Gastroesophageal sphincter (tissue), 4 donors: ENCODE measurements around the gene SNX6. TPM values are rescaled to one million over a fixed set of nuclear protein-coding genes. Genes with fewer than 3 reads are reported as not detected.
"Not testable (repeated sequence)": the region's sequence is repeated elsewhere in the genome, so short reads cannot be mapped to it uniquely, and the experiment has no call there.

ENCODE experiments used
- ATAC-seq: fragments of 150-250 bp; one replicate; pipeline ENCODE4 v1.9.1; 2016; ENCODE audit warnings: mild to moderate bottlenecking, moderate library complexity
- H3K27ac ChIP-seq, 4 donors: fragments of 200-600 bp; sonication (generic) in 3 of 4; 1 replicate in 3 of 4; 2 replicates in 1 of 4; pipeline ENCODE4 v1.5.1; 2016 to 2019
- H3K27me3 ChIP-seq: fragments of 200-600 bp; sonication (generic); one replicate; pipeline ENCODE4 v1.5.1; 2019
- H3K36me3 ChIP-seq, 2 donors: fragments of 200-600 bp; sonication (generic); one replicate each; pipeline ENCODE4 v1.5.1; 2019; ENCODE audit warnings: control low read depth in 1 of 2
- H3K4me1 ChIP-seq, 3 donors: fragments of 200-600 bp; sonication (generic); 1 replicate in 2 of 3; 2 replicates in 1 of 3; pipeline ENCODE4 v1.5.1; 2016 to 2019; ENCODE audit warnings: control low read depth in 2 of 3
- H3K4me3 ChIP-seq, 2 donors: fragments of 200-600 bp; sonication (generic); one replicate each; pipeline ENCODE4 v1.5.1; 2019; ENCODE audit warnings: mild to moderate bottlenecking in 1 of 2, moderate library complexity in 1 of 2
- H3K9me3 ChIP-seq, 3 donors: fragments of 200-600 bp; sonication (generic); one replicate each; pipeline ENCODE4 v1.5.1; 2017 to 2019; ENCODE audit warnings: control low read depth in 2 of 3
- EP300 ChIP-seq: sonication (generic); formaldehyde crosslinking; IDR thresholded peaks from one replicate; pipeline ENCODE4 v1.6.1; 2017; ENCODE audit warnings: antibody characterized with exemption, mild to moderate bottlenecking
- POLR2A ChIP-seq, 2 donors: fragments of 450-650 bp; IDR thresholded peaks; one replicate each; pipeline ENCODE4 v1.6.1; 2017; ENCODE audit warnings: antibody characterized with exemption in 2 of 2, mild to moderate bottlenecking in 2 of 2, moderate library complexity in 1 of 2
- POLR2AphosphoS5 ChIP-seq: sonication (generic); formaldehyde crosslinking; IDR thresholded peaks from one replicate; pipeline ENCODE4 v1.6.1; 2017; ENCODE audit warnings: antibody characterized with exemption
- WGBS, 2 donors: methylation state at CpG; one replicate each; pipeline ENCODE4 v1.1.5; 2018; ENCODE audit warnings: low coverage in 1 of 2; 5-methylcytosine and 5-hydroxymethylcytosine counted together
- total RNA-seq, 4 donors: library from RNA; depleted of rRNA; stranded (reverse); fragments of >200 nt; gene quantifications; one replicate each; pipeline ENCODE4 v1.1.0, GENCODE V29; 2016
- TF ChIP-seq, protein P1 (sequence below), 4 experiments: fragments of 200-600 bp in 2 of 4; fragments of 450-650 bp in 2 of 4; sonication (generic) in 1 of 4; IDR thresholded peaks; one replicate each; pipeline ENCODE4 v1.5.1; 2017 to 2019; ENCODE audit warnings: antibody characterized with exemption in 4 of 4, mild to moderate bottlenecking in 2 of 4, moderate library complexity in 2 of 4

Gene SNX6
- total RNA-seq, 4 donors from 2014 or later = 68.6 to 199 (median 113) TPM

GRCh38 chr14:34539407-34540180, 90.4 kb downstream of the SNX6 start, which contains the start of gene EAPP:
EAPP (minus strand) TSS chr14:34539701; CDS start chr14:34539628, 73 bp downstream.
- H3K27ac ChIP-seq = peak within 1 kb of the TSS; percentile 90 to 93 (median 92)
- no peaks in the 10 kb centered on the region for H3K27me3 ChIP-seq
- peaks cover 0 to 30% of the 10 kb centered on the region in 2 donors for H3K36me3 ChIP-seq
- 11 to 14% methylated on average over 7 to 10 of the region's 59 CpGs for WGBS, 2 donors
- peak; percentile 90 for TF ChIP-seq POLR2A (IDR thresholded peaks at IDR 0.05)
- no peak for TF ChIP-seq EP300
- peak; percentile 97 for TF ChIP-seq POLR2AphosphoS5
- TF ChIP-seq, protein P1, sequence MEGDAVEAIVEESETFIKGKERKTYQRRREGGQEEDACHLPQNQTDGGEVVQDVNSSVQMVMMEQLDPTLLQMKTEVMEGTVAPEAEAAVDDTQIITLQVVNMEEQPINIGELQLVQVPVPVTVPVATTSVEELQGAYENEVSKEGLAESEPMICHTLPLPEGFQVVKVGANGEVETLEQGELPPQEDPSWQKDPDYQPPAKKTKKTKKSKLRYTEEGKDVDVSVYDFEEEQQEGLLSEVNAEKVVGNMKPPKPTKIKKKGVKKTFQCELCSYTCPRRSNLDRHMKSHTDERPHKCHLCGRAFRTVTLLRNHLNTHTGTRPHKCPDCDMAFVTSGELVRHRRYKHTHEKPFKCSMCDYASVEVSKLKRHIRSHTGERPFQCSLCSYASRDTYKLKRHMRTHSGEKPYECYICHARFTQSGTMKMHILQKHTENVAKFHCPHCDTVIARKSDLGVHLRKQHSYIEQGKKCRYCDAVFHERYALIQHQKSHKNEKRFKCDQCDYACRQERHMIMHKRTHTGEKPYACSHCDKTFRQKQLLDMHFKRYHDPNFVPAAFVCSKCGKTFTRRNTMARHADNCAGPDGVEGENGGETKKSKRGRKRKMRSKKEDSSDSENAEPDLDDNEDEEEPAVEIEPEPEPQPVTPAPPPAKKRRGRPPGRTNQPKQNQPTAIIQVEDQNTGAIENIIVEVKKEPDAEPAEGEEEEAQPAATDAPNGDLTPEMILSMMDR (IDR thresholded peaks at IDR 0.05) = peak in 2 of 4 experiments; percentile 20 to 21
- peak; percentile 100 for ATAC-seq
- peaks cover 0 to 36% (median 17%) of the 10 kb centered on the region in 3 donors for H3K4me1 ChIP-seq
- no peaks in the 10 kb centered on the region for H3K9me3 ChIP-seq
- peak within 1 kb of the TSS; percentile 69 to 81 for H3K4me3 ChIP-seq

GRCh38 chr14:34538871-34539406, 91.0 kb downstream of the SNX6 start:
- no peak for TF ChIP-seq POLR2A (IDR thresholded peaks at IDR 0.05)
- no peak for TF ChIP-seq POLR2AphosphoS5
- no peak for TF ChIP-seq EP300
- TF ChIP-seq, protein P1 (IDR thresholded peaks at IDR 0.05) = no peak
- ATAC-seq = no peak
- no peaks in the 10 kb centered on the region for H3K9me3 ChIP-seq
- peak overlapping the region; percentile 69 to 81 for H3K4me3 ChIP-seq
- peaks cover 0 to 36% of the 10 kb centered on the region in 2 donors for H3K36me3 ChIP-seq
- H3K27me3 ChIP-seq = no peaks in the 10 kb centered on the region
- H3K27ac ChIP-seq = peak overlapping the region; percentile 90 to 93 (median 92)
- H3K4me1 ChIP-seq = peaks cover 0 to 36% (median 17%) of the 10 kb centered on the region in 3 donors
- 0 to 1% methylated on average over 6 to 8 of the region's 15 CpGs for WGBS, 2 donors

- Histone ChIP-seq H3K4me1 (peaks cover 0 to 36% (median 17%) of the 10 kb centered on the region in 3 donors), H3K36me3 (peaks cover 0 to 45% of the 10 kb centered on the region in 2 donors), H3K4me3 (peak overlapping the region; percentile 69 to 81), H3K27ac (peak overlapping the region in 3 of 4 donors; percentile 90 to 93 (median 92))
- ATAC-seq, H3K27me3 ChIP-seq, H3K9me3 ChIP-seq: not testable (repeated sequence)
- 38 to 45% methylated on average over 6 of the region's 6 CpGs for WGBS, 2 donors
Observed at GRCh38 chr14:34538096-34538495, 91.9 kb downstream of the SNX6 start.

DNA sequence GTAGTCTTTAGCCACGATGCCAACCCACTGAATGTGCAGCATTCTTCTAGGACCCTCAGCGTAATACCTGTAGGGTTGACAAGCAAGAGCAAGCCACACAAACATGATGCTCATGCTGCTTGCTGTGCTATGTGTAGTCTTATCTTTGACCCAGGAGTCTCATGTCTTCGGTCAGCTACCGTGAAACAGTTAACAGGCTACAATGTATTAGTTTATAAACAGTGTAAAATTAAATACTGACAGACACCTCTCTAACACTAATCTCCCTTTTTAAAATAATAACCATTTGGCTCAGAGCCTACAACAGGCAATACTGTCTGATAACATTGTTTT, 92.3 kb downstream of the SNX6 start:
- Histone ChIP-seq H3K9me3 (no peaks in the 10 kb centered on the region), H3K27me3 (no peaks in the 10 kb centered on the region), H3K36me3 (peaks cover 0 to 49% of the 10 kb centered on the region in 2 donors), H3K4me1 (peaks cover 0 to 36% (median 17%) of the 10 kb centered on the region in 3 donors), H3K4me3 (peak overlapping the region in 1 of 2 donors; percentile 69), H3K27ac (peak overlapping the region in 2 of 4 donors; percentile 90 to 92)
- 74 to 75% methylated on average over 4 of the region's 4 CpGs for WGBS, 2 donors
- no peak for ATAC-seq
- TF ChIP-seq POLR2A (IDR thresholded peaks at IDR 0.05) (no peak), POLR2AphosphoS5 (no peak), EP300 (no peak)
- TF ChIP-seq, protein P1 (IDR thresholded peaks at IDR 0.05) = no peak

GRCh38 chr14:34536951-34537676, 92.8 kb downstream of the SNX6 start:
- Histone ChIP-seq H3K4me3 (no peak overlapping the region), H3K27me3 (no peaks in the 10 kb centered on the region), H3K36me3 (peaks cover 0 to 55% of the 10 kb centered on the region in 2 donors), H3K4me1 (peaks cover 0 to 36% (median 17%) of the 10 kb centered on the region in 3 donors), H3K27ac (peak overlapping the region in 1 of 4 donors; percentile 92), H3K9me3 (no peaks in the 10 kb centered on the region)
- WGBS, 2 donors = 73 to 88% methylated on average over 2 to 4 of the region's 4 CpGs
- TF ChIP-seq EP300 (no peak), POLR2A (IDR thresholded peaks at IDR 0.05) (no peak), POLR2AphosphoS5 (no peak)
- TF ChIP-seq, protein P1 (IDR thresholded peaks at IDR 0.05) = no peak
- no peak for ATAC-seq
